LNCaP clone FGC (cell line): ENCODE data around the gene MSGN1.

Experiments
- DNase-seq: peaks from one replicate; pipeline ENCODE4 v3.0.0-alpha.2; 2011; ENCODE audit warnings: low read depth
- H3K4me3 ChIP-seq: 2 replicates; pipeline ENCODE4 v1.5.1; 2011; ENCODE audit warnings: mild to moderate bottlenecking, low read depth, low read length, control low read depth
- TF ChIP-seq, protein P1 (sequence below): IDR thresholded peaks from 2 replicates; pipeline ENCODE4 v1.5.1; 2012; ENCODE audit warnings: mild to moderate bottlenecking; ENCODE audit not compliant: control insufficient read depth, insufficient read depth; ENCODE audit errors: extremely low read depth

Gene MSGN1

DNA sequence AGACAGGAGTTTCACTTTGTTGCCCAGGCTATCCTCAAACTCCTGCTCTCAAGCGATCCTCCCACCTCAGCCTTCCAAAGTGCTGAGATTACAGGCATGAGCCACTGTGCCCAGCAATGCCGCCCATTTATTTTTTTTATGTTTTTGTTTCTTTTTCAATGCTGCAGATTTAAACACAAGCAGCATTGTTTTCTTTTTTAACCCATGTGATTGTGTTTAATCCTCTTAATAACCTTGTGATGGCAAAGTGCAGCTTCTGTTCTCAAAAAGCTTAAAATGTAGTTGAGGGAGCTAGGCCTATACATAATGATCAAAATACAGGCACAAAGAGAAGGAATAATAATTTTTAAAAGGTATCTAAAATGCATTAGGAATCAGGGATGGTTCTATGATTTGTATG is 11.5 kb downstream of the MSGN1 start:
- TF ChIP-seq, protein P1, sequence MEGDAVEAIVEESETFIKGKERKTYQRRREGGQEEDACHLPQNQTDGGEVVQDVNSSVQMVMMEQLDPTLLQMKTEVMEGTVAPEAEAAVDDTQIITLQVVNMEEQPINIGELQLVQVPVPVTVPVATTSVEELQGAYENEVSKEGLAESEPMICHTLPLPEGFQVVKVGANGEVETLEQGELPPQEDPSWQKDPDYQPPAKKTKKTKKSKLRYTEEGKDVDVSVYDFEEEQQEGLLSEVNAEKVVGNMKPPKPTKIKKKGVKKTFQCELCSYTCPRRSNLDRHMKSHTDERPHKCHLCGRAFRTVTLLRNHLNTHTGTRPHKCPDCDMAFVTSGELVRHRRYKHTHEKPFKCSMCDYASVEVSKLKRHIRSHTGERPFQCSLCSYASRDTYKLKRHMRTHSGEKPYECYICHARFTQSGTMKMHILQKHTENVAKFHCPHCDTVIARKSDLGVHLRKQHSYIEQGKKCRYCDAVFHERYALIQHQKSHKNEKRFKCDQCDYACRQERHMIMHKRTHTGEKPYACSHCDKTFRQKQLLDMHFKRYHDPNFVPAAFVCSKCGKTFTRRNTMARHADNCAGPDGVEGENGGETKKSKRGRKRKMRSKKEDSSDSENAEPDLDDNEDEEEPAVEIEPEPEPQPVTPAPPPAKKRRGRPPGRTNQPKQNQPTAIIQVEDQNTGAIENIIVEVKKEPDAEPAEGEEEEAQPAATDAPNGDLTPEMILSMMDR, result no peak
- H3K4me3 ChIP-seq, result no peak overlapping the region
- DNase-seq, result no peak

DNA sequence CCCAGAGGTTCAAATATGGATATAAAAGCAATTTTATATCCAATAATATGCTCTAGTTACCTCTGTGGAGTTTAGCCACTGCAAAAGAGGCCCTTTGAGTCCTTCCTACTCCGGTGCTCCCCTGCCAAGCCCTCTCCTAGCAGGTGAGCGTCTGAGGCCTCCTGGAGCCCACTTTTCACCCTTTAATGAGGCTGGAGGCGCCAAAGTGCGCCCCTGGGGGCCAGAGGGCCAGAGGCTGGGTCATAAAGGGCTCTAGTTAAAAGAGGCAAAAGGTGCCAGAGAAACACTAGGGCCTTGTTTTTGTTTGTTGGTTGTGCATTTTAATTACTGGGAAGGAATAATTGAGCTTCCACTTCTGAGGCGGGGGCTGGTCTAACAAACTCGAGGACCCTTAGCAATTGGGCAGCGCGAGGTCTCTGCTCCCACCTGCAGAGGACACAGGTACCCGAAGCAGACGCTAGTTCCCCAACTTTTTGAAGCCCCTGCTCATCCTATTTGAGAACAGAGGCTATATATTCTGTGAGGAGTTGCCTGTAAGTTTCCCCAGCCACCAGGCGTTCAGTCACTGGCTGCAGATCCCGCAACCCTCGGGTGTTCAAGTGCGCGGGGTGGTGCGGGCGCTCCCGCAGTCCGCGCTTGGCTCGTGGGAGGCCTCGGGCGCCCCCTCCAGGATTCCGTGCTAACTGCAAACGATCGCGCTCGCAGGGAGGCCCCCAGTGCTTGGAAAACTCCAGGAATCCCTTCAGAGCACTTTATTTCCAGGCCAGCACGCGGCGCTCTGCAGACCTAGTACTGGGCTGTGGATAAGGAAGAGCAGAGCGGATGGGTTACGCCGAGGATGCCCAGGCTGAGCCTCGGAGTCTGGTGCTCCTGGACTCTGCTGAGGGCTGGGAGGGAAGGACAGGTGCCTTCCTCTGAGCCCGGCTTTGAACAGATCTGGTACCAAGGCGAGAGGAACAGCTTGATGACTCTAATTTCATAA is 14.1 kb downstream of the MSGN1 start:
- H3K4me3 ChIP-seq, result no peak overlapping the region
- TF ChIP-seq, protein P1, result peak; percentile 81
- peak; percentile 35 for DNase-seq

DNA sequence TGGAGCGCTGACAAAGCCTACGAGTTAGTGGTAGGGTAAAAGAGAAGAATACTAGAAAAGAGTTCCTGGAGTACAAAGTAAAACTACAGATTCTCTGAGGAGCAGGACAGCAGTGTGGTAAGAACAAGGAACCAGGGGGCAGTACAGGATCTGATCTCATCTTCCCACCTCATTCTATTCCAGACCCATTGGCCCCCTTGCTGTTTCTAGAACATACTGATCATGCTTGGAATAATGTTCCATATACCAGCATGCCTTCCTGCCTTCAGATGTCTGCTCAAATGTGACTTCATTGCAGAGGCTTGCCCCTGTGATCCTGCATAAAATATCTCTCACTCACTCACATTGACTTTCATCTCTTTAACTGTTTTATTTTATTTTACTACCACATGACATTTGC is 19.3 kb downstream of the MSGN1 start:
- DNase-seq, result no peak
- no peak overlapping the region for H3K4me3 ChIP-seq
- TF ChIP-seq, protein P1, result no peak

DNA sequence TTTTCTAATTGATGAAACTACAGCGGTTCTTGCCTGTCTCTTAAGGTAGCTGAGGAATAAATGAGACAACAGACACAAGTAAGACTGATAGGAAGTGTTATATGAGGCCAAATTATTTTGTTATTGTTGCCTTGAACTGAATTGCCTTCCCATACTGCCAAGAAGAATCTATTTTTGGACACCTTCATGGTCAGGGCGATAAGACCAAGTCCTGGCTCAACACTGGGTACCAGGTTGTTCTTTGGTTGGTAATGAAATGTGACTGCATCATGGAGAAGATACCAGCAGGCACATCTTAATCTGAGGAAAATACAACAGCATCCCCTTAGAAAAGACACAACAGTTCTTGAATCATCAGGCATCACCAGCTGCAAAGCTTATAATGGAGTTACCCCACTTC is 23.7 kb downstream of the MSGN1 start:
- no peak overlapping the region for H3K4me3 ChIP-seq
- TF ChIP-seq, protein P1, result no peak
- DNase-seq, result no peak

DNA sequence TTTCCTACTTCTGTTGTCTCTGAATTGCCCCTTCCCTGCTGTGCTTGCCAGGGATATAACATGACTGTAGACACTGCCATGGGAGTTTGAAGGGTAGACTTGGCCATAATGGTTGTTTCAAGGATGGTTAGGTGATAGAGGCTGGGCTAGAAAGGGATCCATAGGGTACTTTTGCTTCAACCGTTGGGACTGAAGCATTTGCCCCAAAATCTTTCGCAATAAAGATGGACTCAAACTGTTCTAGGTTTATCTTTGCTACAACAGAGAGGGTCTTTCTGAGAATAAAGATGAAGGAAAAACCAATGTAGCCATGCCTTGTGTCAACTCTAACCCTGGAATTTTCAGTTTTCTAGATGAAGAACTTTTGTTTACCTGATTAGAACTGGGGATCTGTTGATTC is 27.2 kb downstream of the MSGN1 start:
- TF ChIP-seq, protein P1, result no peak
- H3K4me3 ChIP-seq, result no peak overlapping the region
- no peak for DNase-seq

DNA sequence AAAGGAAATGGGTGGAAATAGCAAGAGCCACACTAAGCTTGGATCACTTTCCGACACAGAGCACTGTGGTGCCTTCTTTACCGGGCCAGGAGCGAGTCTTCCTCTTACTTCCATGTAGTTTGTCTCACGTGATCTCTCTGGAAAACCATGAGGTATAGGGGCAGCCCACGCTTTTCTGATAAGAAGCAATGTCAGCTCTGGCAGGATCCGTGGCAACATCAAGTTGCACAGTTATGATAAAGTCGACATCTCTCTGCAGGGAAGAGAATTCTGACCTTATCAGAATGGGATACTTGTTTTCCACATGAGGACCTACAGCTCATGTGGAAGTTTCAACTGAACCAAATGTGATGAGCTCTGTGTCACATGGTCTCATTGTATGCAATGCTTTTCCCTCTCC is 29.5 kb downstream of the MSGN1 start:
- no peak for DNase-seq
- TF ChIP-seq, protein P1, result no peak
- H3K4me3 ChIP-seq, result no peak overlapping the region
